Measurements from ENCODE around the gene TSPAN3. TPM values are rescaled to one million over a fixed set of nuclear protein-coding genes. Genes with fewer than 3 reads are reported as not detected.

The TSPAN3 gene
- total and polyA plus RNA-seq, 7 donors: 146 to 330 (median 210) TPM

GRCh38 chr15:77064063-77064462 lies 6.8 kb downstream of the TSPAN3 start:
- ATAC-seq: no peak

DNA sequence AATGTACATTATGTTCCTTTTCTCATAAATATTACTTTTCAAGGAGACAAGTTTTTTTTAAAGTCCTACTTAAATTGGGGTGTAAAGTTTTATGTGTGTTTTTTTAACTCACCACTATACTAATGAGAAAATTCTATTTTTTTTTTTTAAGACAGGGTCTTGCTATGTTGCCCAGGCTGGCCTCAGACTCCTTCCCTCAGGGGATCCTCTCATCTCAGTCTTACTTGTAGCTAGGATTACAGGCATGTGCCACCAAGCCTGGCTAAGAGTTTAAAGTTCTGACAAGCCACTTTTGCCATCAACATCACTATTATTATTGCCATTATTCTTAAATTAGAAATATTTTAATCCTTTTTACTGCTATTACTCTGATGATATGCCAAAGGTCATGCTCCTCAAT lies 7.7 kb downstream of the TSPAN3 start:
- Histone ChIP-seq H3K27me3 (ENCODE audit: insufficient read depth in 3 of 3, low read length in 2 of 3) (no peaks in the 10 kb centered on the region), H3K4me3 (no peak overlapping the region), H3K36me3 (ENCODE audit: insufficient read depth in 1 of 2, low read depth in 1 of 2) (no peaks in the 10 kb centered on the region), H3K9me3 (no peaks in the 10 kb centered on the region), H3K27ac (peak overlapping the region; percentile 84), H3K4me1 (peaks cover 85% of the 10 kb centered on the region)
- no peak for TF ChIP-seq CTCF (IDR thresholded peaks at IDR 0.05)
- DNase-seq: no peak
- intact Hi-C loops (cut with DNase I): no loop called here
- no peak for ATAC-seq

More at GRCh38 chr15:77064063-77064462, 6.8 kb downstream of the TSPAN3 start:
- Histone ChIP-seq H3K36me3 (ENCODE audit: insufficient read depth in 1 of 2, low read depth in 1 of 2) (no peaks in the 10 kb centered on the region), H3K4me3 (no peak overlapping the region), H3K27me3 (ENCODE audit: insufficient read depth in 3 of 3, low read length in 2 of 3) (no peaks in the 10 kb centered on the region), H3K4me1 (peaks cover 81% of the 10 kb centered on the region), H3K9me3 (no peaks in the 10 kb centered on the region), H3K27ac (peak overlapping the region; percentile 84)
- TF ChIP-seq CTCF (IDR thresholded peaks at IDR 0.05): no peak
- 88 to 89% (median 88%) methylated on average over 2 of the region's 2 CpGs for WGBS, 3 donors
- DNase-seq: no peak
- intact Hi-C loops (cut with DNase I): no loop called here

DNA sequence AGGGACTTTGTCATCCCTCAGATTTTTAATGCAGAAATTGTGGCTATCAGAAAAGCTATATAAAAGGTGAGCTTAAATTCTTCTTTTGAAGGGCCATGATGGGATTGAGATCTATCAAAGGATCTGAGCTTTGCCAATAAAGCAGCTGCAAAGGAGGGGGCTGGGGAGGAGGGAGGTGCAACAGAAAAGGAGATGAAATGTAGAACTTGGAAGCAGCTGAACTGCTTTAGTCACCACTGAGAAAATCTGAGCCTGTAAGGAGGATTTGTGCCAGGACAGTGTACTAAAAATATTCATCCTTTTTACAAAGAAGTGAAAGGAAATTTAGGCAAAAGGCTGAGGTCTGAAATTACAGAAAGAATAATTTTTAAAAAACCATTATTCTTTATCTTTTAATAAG lies 10.4 kb downstream of the TSPAN3 start:
- Histone ChIP-seq H3K27me3 (ENCODE audit: insufficient read depth in 3 of 3, low read length in 2 of 3) (no peaks in the 10 kb centered on the region), H3K4me3 (peak overlapping the region; percentile 37), H3K4me1 (peaks cover 92% of the 10 kb centered on the region), H3K36me3 (ENCODE audit: insufficient read depth in 1 of 2, low read depth in 1 of 2) (no peaks in the 10 kb centered on the region), H3K27ac (peak overlapping the region; percentile 84), H3K9me3 (no peaks in the 10 kb centered on the region)
- intact Hi-C loops (cut with DNase I): loop anchor here in 1 of 2 donors (2.0 kb wide), 1 partner anchor 16 kb away; no protein-coding TSS in a partner anchor
- no peak for TF ChIP-seq CTCF (IDR thresholded peaks at IDR 0.05)
- peak; percentile 84 to 95 (median 91) for ATAC-seq
- no peak for DNase-seq

GRCh38 chr15:77059786-77060361 lies 11.0 kb downstream of the TSPAN3 start:
- peaks cover 92% of the 10 kb centered on the region for H3K4me1 ChIP-seq
- H3K4me3 ChIP-seq: no peak overlapping the region
- intact Hi-C loops (cut with DNase I): loop anchor here in 1 of 2 donors (2.0 kb wide), 1 partner anchor 15 kb away; no protein-coding TSS in a partner anchor
- H3K9me3 ChIP-seq: no peaks in the 10 kb centered on the region
- H3K36me3 ChIP-seq (ENCODE audit: insufficient read depth in 1 of 2, low read depth in 1 of 2): no peaks in the 10 kb centered on the region
- ATAC-seq (peak in 1 of 4 donors; percentile 54), DNase-seq (no peak)
- H3K27me3 ChIP-seq (ENCODE audit: insufficient read depth in 3 of 3, low read length in 2 of 3): no peaks in the 10 kb centered on the region
- no peak for TF ChIP-seq CTCF (IDR thresholded peaks at IDR 0.05)
- WGBS, 3 donors: 3 to 8% (median 3%) methylated on average over 2 of the region's 2 CpGs
- peak overlapping the region; percentile 84 for H3K27ac ChIP-seq

GRCh38 chr15:77058468-77058867 lies 12.4 kb downstream of the TSPAN3 start:
- H3K4me3 ChIP-seq: no peak overlapping the region
- H3K36me3 ChIP-seq (ENCODE audit: insufficient read depth in 1 of 2, low read depth in 1 of 2): peaks cover 0 to 10% of the 10 kb centered on the region in 2 donors
- peaks cover 78% of the 10 kb centered on the region for H3K4me1 ChIP-seq
- no peaks in the 10 kb centered on the region for H3K27me3 ChIP-seq (ENCODE audit: insufficient read depth in 3 of 3, low read length in 2 of 3)
- no peaks in the 10 kb centered on the region for H3K9me3 ChIP-seq
- DNase-seq: no peak
- H3K27ac ChIP-seq: peak overlapping the region; percentile 20
- ATAC-seq: no peak
- intact Hi-C loops (cut with DNase I): no loop called here
- WGBS, 3 donors: 84 to 97% (median 92%) methylated on average over 4 of the region's 4 CpGs
- no peak for TF ChIP-seq CTCF (IDR thresholded peaks at IDR 0.05)

Measured in psoas muscle (tissue), 8 donors.